ENCODE results near the gene CHP1. TPM values are rescaled to one million over a fixed set of nuclear protein-coding genes. Genes with fewer than 3 reads are reported as not detected.
"Not testable (repeated sequence)": the region's sequence is repeated elsewhere in the genome, so short reads cannot be mapped to it uniquely, and the experiment has no call there.

CHP1 gene
- polyA plus RNA-seq, 3 donors = 55.6 to 63.5 (median 62.3) TPM

- DNase-seq (ENCODE audit: extremely low read depth in 1 of 11, low read depth in 9 of 11, low spot score in 4 of 11) = peak; percentile 96 to 99 (median 99)
Measured at GRCh38 chr15:41283653-41284426, 52.8 kb downstream of the CHP1 start.

- DNase-seq (ENCODE audit: extremely low read depth in 1 of 11, low read depth in 9 of 11, low spot score in 4 of 11) = peak in 6 of 11 donors; percentile 5 to 35 (median 14)
Measured at GRCh38 chr15:41284427-41285177, 53.5 kb downstream of the CHP1 start.

GRCh38 chr15:41285285-41285684 lies 54.2 kb downstream of the CHP1 start:
- DNase-seq (ENCODE audit: extremely low read depth in 1 of 11, low read depth in 9 of 11, low spot score in 4 of 11) = no peak

- no peak for DNase-seq (ENCODE audit: extremely low read depth in 1 of 11, low read depth in 9 of 11, low spot score in 4 of 11)
Measured at GRCh38 chr15:41286665-41287333, 55.7 kb downstream of the CHP1 start.

GRCh38 chr15:41288464-41288863 lies 57.4 kb downstream of the CHP1 start:
- DNase-seq (ENCODE audit: extremely low read depth in 1 of 11, low read depth in 9 of 11, low spot score in 4 of 11) = no peak

GRCh38 chr15:41289953-41290352 lies 58.9 kb downstream of the CHP1 start:
- no peak for DNase-seq (ENCODE audit: extremely low read depth in 1 of 11, low read depth in 9 of 11, low spot score in 4 of 11)

- no peak for DNase-seq (ENCODE audit: extremely low read depth in 1 of 11, low read depth in 9 of 11, low spot score in 4 of 11)
Measured at GRCh38 chr15:41291065-41291631, 60.1 kb downstream of the CHP1 start.

- DNase-seq (ENCODE audit: extremely low read depth in 1 of 11, low read depth in 9 of 11, low spot score in 4 of 11) = no peak
Measured at GRCh38 chr15:41292521-41292920, 61.5 kb downstream of the CHP1 start.

GRCh38 chr15:41301139-41301538 lies 70.1 kb downstream of the CHP1 start:
- DNase-seq (ENCODE audit: extremely low read depth in 1 of 11, low read depth in 9 of 11, low spot score in 4 of 11) = not testable (repeated sequence)

GRCh38 chr15:41301587-41301986 lies 70.5 kb downstream of the CHP1 start:
- DNase-seq (ENCODE audit: extremely low read depth in 1 of 11, low read depth in 9 of 11, low spot score in 4 of 11) = no peak

GRCh38 chr15:41304149-41304770 lies 73.2 kb downstream of the CHP1 start:
- DNase-seq (ENCODE audit: extremely low read depth in 1 of 11, low read depth in 9 of 11, low spot score in 4 of 11) = no peak

- DNase-seq (ENCODE audit: extremely low read depth in 1 of 11, low read depth in 9 of 11, low spot score in 4 of 11) = no peak
Measured at GRCh38 chr15:41307679-41308078, 76.6 kb downstream of the CHP1 start.

- DNase-seq (ENCODE audit: extremely low read depth in 1 of 11, low read depth in 9 of 11, low spot score in 4 of 11) = no peak
Measured at GRCh38 chr15:41309226-41309905, 78.3 kb downstream of the CHP1 start.

- not testable (repeated sequence) for DNase-seq (ENCODE audit: extremely low read depth in 1 of 11, low read depth in 9 of 11, low spot score in 4 of 11)
Measured at GRCh38 chr15:41320805-41321330, 89.8 kb downstream of the CHP1 start.

GRCh38 chr15:41323611-41324010 lies 92.5 kb downstream of the CHP1 start:
- no peak for DNase-seq (ENCODE audit: extremely low read depth in 1 of 11, low read depth in 9 of 11, low spot score in 4 of 11)

GRCh38 chr15:41331281-41331680 lies 100.2 kb downstream of the CHP1 start:
- no peak for DNase-seq (ENCODE audit: extremely low read depth in 1 of 11, low read depth in 9 of 11, low spot score in 4 of 11)
